Ammon's horn (tissue), 1 donor: ENCODE data around the gene ZNF865.

Experiments
- DNase-seq: peaks from one replicate; pipeline ENCODE4 v3.0.0-alpha.2; 2016; ENCODE audit warnings: low spot score

The ZNF865 gene

GRCh38 chr19:55644842-55645511 is 39.5 kb downstream of the ZNF865 start:
- DNase-seq: no peak

- DNase-seq: no peak
Observed at GRCh38 chr19:55645512-55645881, 40.0 kb downstream of the ZNF865 start.

DNA sequence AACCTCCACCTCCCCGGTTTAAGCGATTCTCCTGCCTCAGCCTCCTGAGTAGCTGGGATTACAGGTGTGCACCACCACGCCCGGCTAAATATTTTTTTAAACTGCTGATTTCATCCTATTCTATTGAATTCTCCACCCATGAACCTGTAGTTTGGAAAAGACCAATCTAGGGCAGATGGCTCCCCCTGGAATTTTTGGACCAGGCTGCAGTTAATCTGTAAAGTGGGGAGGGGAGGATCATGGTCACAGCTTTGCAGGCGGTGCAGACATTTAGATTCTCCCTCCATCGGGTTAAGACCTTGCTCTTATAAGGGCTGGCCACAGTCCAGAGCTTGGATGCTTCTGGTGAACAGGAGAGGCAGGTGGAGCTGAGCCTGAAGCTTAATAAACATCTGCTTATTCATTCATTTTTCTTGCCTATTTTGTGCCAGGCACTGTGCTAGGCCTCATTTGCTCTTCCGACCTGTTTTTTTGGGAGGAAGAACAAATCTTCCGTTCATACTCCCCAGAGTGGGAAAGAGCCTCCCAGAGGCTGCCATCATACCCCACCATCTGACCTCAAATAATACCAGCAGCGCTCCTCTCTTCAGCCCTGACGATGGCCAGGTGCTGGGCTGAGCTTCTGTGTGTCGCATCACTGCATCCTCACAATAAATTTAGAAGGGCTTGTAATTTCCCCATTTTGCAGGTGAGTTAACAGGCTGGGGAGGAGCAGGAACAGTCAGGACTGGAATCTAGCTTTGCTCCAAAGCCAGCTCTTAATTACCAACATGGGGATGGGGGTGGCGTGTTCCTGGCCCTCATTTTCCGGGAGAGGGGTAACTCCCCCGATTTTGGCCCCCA is 41.7 kb downstream of the ZNF865 start:
- DNase-seq: no peak

GRCh38 chr19:55647732-55648584 is 42.5 kb downstream of the ZNF865 start, which contains the start of gene CCDC106:
Gene CCDC106 (plus strand): TSS chr19:55648212. CDS start chr19:55649047, 835 bp downstream.
- peak; percentile 82 for DNase-seq

DNA sequence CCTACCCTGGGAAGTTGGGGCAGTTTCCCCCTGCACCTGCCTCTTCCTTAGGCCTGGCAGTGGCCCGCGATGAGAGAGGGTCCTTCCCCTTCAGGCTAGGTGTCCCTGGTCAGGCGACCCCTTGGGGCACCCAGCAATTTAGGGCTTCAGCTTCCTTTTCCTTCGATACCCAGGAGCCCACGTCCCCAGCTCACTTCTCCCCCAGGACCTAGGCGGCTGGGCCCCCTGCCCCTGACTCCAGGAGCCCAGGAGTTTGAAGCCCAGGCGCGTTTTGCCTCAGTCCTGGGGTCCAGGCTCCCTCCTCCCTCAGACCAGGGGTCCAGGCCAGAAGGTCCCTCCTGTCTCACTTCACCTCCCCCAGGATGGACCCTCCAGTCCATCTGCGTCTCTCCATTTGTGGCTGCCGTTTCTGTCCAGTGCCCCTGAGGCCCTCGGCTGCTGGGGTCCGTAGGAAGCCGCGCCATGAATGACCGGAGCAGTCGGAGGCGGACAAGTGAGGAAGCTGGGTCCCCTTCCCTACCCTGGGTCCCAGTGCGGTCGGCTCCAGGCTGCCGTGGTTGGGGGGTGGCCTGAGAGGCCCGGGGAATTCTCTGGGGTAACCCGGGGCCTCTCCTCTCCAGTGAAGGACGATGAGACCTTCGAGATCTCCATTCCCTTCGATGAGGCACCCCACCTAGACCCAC is 43.3 kb downstream of the ZNF865 start:
- DNase-seq: no peak

DNA sequence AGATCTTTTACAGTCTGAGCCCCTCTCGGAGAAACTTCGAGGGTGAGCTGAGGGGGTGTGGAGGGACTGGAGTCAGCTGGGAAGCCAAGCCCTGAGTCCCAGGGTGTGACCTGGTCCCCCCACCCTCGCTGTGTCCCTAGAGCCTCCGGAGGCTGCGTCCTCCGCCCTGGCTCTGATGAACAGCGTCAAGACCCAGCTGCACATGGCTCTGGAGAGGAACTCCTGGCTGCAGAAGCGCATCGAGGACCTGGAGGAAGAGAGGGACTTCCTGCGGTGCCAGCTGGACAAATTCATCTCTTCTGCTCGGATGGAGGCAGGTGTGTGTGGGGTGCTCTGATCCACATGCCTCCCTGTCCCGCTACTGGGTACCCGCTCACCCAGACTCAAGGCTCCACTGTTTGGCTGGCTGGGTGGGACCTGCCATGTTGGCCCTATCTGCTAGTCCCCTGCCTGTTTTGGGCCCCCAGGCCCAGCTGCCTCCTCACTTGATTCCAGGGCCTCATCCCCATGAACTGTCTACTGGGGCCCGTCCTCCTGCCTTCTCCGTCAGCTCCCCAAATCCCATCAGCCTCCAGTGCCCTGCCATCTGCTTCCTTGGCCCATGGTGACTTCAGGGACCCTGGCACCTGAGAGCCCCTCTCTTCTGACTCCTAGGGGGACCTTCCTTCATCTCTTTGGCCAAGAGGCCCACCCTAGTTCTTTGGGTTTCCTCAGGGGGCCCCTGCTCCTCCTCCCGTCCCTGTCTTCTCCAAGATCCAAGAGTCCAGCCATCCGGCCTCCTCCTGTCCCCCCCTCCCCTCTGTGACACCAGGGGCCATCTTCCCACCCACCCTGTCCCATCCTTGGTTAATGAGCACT is 44.0 kb downstream of the ZNF865 start:
- DNase-seq: no peak

GRCh38 chr19:55650126-55650557 is 44.7 kb downstream of the ZNF865 start:
- DNase-seq: no peak

GRCh38 chr19:55650602-55651230 is 45.3 kb downstream of the ZNF865 start:
- no peak for DNase-seq

DNA sequence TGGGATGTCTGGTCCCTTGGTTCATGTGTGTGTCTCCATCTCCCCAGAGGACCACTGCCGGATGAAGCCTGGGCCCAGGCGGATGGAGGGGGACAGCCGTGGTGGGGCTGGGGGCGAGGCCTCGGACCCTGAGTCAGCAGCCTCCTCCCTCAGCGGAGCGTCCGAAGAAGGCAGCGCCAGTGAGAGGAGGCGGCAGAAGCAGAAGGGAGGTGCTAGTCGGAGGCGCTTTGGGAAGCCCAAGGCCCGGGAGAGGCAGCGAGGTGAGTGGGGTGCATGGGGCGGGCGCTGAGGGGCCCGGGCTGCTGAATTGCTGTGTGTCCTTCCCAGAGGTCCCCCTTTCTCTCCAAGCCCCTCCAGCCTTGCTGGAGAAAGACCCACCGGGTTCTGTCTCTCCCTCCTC is 45.8 kb downstream of the ZNF865 start:
- no peak for DNase-seq

- DNase-seq: no peak
Observed at GRCh38 chr19:55652311-55653128, 47.1 kb downstream of the ZNF865 start.

DNA sequence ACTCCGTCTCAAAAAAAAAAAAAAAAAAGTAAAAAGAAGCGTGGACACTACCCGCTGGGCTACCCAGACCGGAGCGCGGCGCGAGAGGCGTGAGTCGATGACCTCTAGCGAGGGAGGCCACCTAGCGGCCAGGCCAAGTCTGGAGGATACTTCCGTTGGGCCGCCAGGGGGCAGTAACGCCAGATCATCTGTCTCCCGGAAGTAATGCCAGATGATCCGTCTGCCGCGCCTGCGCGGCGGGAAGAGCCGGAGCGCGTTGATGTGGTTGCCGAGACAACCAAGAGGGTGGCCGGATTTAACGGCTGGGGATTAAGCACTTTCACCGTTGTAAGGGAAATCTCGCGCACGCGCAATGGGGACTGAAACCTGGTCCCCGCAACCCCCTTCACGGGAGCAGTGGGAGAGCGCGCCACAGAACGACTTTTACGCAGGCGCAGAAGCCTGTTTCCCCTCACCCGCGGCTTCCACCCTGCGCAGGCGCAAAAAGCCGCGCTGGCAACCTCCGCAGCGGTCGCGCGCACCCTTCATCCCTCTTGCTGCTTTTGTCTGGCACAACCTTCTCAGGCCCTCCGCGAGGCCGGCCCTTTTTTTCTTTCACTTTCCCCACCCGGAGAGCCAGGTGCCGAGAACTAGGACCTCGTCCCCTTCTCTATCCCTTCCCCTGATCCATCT is 48.3 kb downstream of the ZNF865 start:
- DNase-seq: peak; percentile 97

GRCh38 chr19:55654323-55654867 is 48.9 kb downstream of the ZNF865 start:
- DNase-seq: peak; percentile 97

GRCh38 chr19:55654868-55655647 is 49.6 kb downstream of the ZNF865 start, which contains the start of gene U2AF2:
Gene U2AF2 (plus strand): TSS chr19:55655035. CDS start chr19:55655105, 70 bp downstream.
- peak; percentile 93 for DNase-seq

- DNase-seq: no peak
Observed at GRCh38 chr19:55655648-55656040, 50.2 kb downstream of the ZNF865 start.

GRCh38 chr19:55656552-55656951 is 51.1 kb downstream of the ZNF865 start:
- no peak for DNase-seq

DNA sequence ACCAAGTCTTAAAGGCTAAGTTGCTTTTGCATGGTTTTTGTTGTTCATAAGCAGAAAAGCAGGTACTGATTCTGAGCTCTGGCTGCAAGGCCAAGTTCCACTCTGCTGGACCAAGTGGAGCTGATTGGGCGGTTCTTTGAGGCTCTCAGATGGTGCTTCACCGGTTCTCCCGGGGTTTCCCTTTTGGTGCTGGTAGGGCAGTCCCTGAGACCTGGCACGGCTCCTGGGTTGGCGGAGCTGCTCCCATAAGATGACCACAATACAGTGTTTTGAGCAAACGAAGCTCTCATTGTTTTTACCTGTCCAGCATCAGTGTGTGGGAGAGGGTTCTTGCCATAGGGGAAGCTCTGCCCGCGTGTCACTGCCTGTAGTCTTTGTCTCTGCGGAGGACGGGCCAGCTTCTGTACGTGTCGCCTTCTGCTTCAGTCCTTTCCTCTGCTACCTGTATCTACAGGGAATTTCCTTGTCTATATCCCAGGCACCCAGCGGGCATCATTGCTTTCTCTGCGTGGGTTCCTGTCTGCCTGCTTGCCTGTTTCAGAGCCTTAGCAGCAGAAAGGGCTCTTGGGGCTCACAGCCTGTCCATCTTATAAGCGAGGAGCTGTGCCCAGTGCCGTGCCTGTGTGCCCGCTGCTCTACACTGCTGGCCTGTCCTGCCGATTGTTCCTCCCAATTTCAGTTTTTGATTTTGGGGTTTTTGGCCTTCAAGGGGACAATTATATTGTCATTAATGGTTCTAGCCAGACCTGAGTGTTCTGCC is 51.7 kb downstream of the ZNF865 start:
- DNase-seq: no peak
